ENCODE data around the gene LRRN3. TPM values are rescaled to one million over a fixed set of nuclear protein-coding genes. Genes with fewer than 3 reads are reported as not detected.

The LRRN3 gene
- total and polyA plus RNA-seq, 2 of the 4 experiments (the other 2 are of a cell fraction), result 6.9 to 15.2 TPM

DNA sequence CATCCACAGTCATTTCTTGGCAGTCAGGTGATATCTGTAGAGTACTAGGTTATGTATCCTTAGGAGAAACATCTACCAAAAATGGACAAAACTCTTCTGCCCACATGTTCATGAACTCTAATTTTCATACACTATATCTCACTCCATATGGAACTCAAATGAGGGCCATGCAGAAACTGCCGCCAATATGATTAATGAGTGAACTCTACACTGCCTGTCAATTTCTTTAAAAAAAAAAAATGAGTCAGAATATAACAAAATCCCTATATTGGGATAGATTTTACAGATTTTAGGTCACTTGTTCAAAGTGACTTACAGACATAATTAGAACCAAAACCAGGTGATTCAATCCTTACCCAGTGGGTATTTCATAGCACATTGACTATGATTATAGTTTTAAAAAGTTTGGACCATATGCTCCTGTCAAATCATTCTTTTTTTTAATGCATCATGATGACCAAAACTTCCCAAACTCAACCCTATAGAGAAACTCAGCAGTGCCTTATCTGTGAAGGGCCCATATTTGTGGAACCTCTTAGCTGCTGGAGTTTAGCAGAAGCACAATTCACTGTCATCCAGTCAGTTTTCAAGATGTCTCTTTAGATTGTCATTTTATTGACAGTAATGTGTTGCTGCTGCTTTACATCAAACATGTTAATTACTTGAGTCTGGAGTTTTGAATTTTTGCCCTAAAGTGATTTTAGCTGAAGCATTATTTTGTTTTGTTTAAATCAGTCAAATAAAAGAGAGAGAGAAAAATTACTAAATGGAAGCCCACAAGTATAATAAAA lies 11.1 kb downstream of the LRRN3 start:
- Histone ChIP-seq H3K23ac (ENCODE audit: low read depth, low read length) (no peak overlapping the region), H2AFZ (replicated peaks; ENCODE audit: low read length, poor library complexity) (no peak overlapping the region), H3K9me1 (ENCODE audit: insufficient read depth, low read length) (no peaks in the 10 kb centered on the region), H2BK20ac (ENCODE audit: low read depth, low read length) (no peak overlapping the region), H3K14ac (replicated peaks; ENCODE audit: low read depth, low read length) (no peak overlapping the region), H2BK120ac (ENCODE audit: low read depth, low read length) (no peak overlapping the region), H2AK5ac (ENCODE audit: low read depth, low read length) (no peak overlapping the region), H3K4me2 (ENCODE audit: low read depth, low read length) (no peak overlapping the region), H3K4me1 (ENCODE audit: control insufficient read depth, insufficient read depth, low read length) (no peaks in the 10 kb centered on the region), H3K79me1 (ENCODE audit: low read depth in 1 of 2, low read length in 2 of 2) (peaks cover 0 to 6% of the 10 kb centered on the region in 2 experiments; a peak in 1 of 4 replicates), H4K91ac (ENCODE audit: insufficient read depth, low read depth, low read length) (no peak overlapping the region), H4K20me1 (ENCODE audit: insufficient read depth, low read length) (no peaks in the 10 kb centered on the region), H2BK15ac (ENCODE audit: low read depth, low read length) (no peak overlapping the region), H3K18ac (ENCODE audit: low read depth, low read length) (no peak overlapping the region), H3K4me3 (ENCODE audit: insufficient read depth, low read depth, low read length) (no peak overlapping the region), H3K27me3 (ENCODE audit: control insufficient read depth, insufficient read depth, low read length) (no peaks in the 10 kb centered on the region), H3K9ac (ENCODE audit: low read depth, low read length) (no peak overlapping the region), H3K9me3 (ENCODE audit: control insufficient read depth, insufficient read depth, low read length) (no peaks in the 10 kb centered on the region), H4K5ac (ENCODE audit: low read depth, low read length) (no peak overlapping the region), H3K56ac (ENCODE audit: extremely low read depth, insufficient read depth, low read length) (no peak overlapping the region), H4K8ac (ENCODE audit: low read depth in 2 of 2, low read length in 2 of 2) (no peak overlapping the region), H3K36me3 (ENCODE audit: control insufficient read depth, insufficient read depth, low read length) (no peaks in the 10 kb centered on the region), H3K4ac (ENCODE audit: low read depth, low read length) (no peak overlapping the region), H2BK5ac (ENCODE audit: low read depth, low read length, poor library complexity, severe bottlenecking) (no peak overlapping the region), H2AK9ac (replicated peaks; ENCODE audit: low read depth, low read length, poor library complexity) (no peak overlapping the region), H3K27ac (ENCODE audit: insufficient read depth, low read length) (no peak overlapping the region)
- in situ Hi-C loops (cut with MboI; ENCODE audit: low sequenced_read_pairs), result no loop called here
- TF ChIP-seq, protein P1, sequence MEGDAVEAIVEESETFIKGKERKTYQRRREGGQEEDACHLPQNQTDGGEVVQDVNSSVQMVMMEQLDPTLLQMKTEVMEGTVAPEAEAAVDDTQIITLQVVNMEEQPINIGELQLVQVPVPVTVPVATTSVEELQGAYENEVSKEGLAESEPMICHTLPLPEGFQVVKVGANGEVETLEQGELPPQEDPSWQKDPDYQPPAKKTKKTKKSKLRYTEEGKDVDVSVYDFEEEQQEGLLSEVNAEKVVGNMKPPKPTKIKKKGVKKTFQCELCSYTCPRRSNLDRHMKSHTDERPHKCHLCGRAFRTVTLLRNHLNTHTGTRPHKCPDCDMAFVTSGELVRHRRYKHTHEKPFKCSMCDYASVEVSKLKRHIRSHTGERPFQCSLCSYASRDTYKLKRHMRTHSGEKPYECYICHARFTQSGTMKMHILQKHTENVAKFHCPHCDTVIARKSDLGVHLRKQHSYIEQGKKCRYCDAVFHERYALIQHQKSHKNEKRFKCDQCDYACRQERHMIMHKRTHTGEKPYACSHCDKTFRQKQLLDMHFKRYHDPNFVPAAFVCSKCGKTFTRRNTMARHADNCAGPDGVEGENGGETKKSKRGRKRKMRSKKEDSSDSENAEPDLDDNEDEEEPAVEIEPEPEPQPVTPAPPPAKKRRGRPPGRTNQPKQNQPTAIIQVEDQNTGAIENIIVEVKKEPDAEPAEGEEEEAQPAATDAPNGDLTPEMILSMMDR (conservative IDR thresholded peaks at IDR 0.05; ENCODE audit: low read depth, low read length), result no peak
- no peak for TF ChIP-seq BHLHE40 (IDR thresholded peaks at IDR 0.05; ENCODE audit: low read depth, low read length)
- ChIA-PET CTCF (no interaction called here), POLR2A (ENCODE audit: unreplicated experiment) (no interaction called here)
- intact Hi-C loops (cut with micrococcal nuclease), result no loop called here
- dilution Hi-C loops (cut with HindIII; ENCODE audit: low sequenced_read_pairs, unreplicated experiment), result no loop called here
- no CpG with 5 or more reads among the region's 1 CpG for WGBS, 2 experiments (ENCODE audit: extremely low coverage in 2 of 2, insufficient read length in 1 of 2)
- DNase-seq (no peak), ATAC-seq (ENCODE audit: low read depth) (no peak)
- no TSS peak for BruUV-seq (replicated peaks)
